Measurements from ENCODE around the gene SYCE3.

Gene SYCE3

GRCh38 chr22:50599816-50600455, 37.2 kb upstream of the SYCE3 start:
- no peaks in the 10 kb centered on the region for H3K79me2 ChIP-seq (ENCODE audit: insufficient read depth, low read length)
- H3K4me3 ChIP-seq (ENCODE audit: insufficient read depth, low read length, poor library complexity, severe bottlenecking): no peak overlapping the region
- H3K36me3 ChIP-seq (ENCODE audit: low read length): no peaks in the 10 kb centered on the region
- no peaks in the 10 kb centered on the region for H3F3A ChIP-seq (ENCODE audit: insufficient read depth)
- no peak overlapping the region for H3K27ac ChIP-seq (ENCODE audit: low read depth, low read length)
- no peaks in the 10 kb centered on the region for H3K27me3 ChIP-seq (ENCODE audit: low read length)
- TF ChIP-seq EZH2phosphoT487 (conservative IDR thresholded peaks at IDR 0.05; ENCODE audit: low read length) (no peak), CTCF (IDR thresholded peaks at IDR 0.05; ENCODE audit: insufficient read depth, low read length, poor library complexity, severe bottlenecking) (no peak)
- no peaks in the 10 kb centered on the region for H4K20me1 ChIP-seq (ENCODE audit: low read depth, low read length)
- no peak overlapping the region for H2AFZ ChIP-seq (ENCODE audit: low read depth, low read length, severe bottlenecking)
- H3K9ac ChIP-seq (ENCODE audit: low read length): no peak overlapping the region
- H3K9me3 ChIP-seq (ENCODE audit: insufficient read depth, low read length): no peaks in the 10 kb centered on the region
- H3K9me2 ChIP-seq (replicated peaks; ENCODE audit: insufficient read depth, low read length): no peaks in the 10 kb centered on the region
- no peak overlapping the region for H3K4me2 ChIP-seq (ENCODE audit: low read depth, low read length, poor library complexity, severe bottlenecking)

- no peak overlapping the region for H3K4me3 ChIP-seq (ENCODE audit: insufficient read depth, low read length, poor library complexity, severe bottlenecking)
- H3K27me3 ChIP-seq (ENCODE audit: low read length): no peaks in the 10 kb centered on the region
- no peak overlapping the region for H3K9ac ChIP-seq (ENCODE audit: low read length)
- no peak overlapping the region for H3K27ac ChIP-seq (ENCODE audit: low read depth, low read length)
- no peaks in the 10 kb centered on the region for H3K9me3 ChIP-seq (ENCODE audit: insufficient read depth, low read length)
- H3K4me2 ChIP-seq (ENCODE audit: low read depth, low read length, poor library complexity, severe bottlenecking): no peak overlapping the region
- no peaks in the 10 kb centered on the region for H4K20me1 ChIP-seq (ENCODE audit: low read depth, low read length)
- H3F3A ChIP-seq (ENCODE audit: insufficient read depth): no peaks in the 10 kb centered on the region
- no peaks in the 10 kb centered on the region for H3K9me2 ChIP-seq (replicated peaks; ENCODE audit: insufficient read depth, low read length)
- TF ChIP-seq CTCF (IDR thresholded peaks at IDR 0.05; ENCODE audit: insufficient read depth, low read length, poor library complexity, severe bottlenecking): no peak
- TF ChIP-seq EZH2phosphoT487 (conservative IDR thresholded peaks at IDR 0.05; ENCODE audit: low read length): no peak
- H3K79me2 ChIP-seq (ENCODE audit: insufficient read depth, low read length): no peaks in the 10 kb centered on the region
- H2AFZ ChIP-seq (ENCODE audit: low read depth, low read length, severe bottlenecking): no peak overlapping the region
- H3K36me3 ChIP-seq (ENCODE audit: low read length): no peaks in the 10 kb centered on the region
These were observed 34.4 kb upstream of the SYCE3 start for GRCh38 chr22:50597097-50597496.

GRCh38 chr22:50595189-50595588, 32.5 kb upstream of the SYCE3 start:
- Histone ChIP-seq H3K9me3 (ENCODE audit: insufficient read depth, low read length) (no peaks in the 10 kb centered on the region), H3K27me3 (ENCODE audit: low read length) (no peaks in the 10 kb centered on the region), H3K4me2 (ENCODE audit: low read depth, low read length, poor library complexity, severe bottlenecking) (no peak overlapping the region), H4K20me1 (ENCODE audit: low read depth, low read length) (no peaks in the 10 kb centered on the region), H3K36me3 (ENCODE audit: low read length) (no peaks in the 10 kb centered on the region), H3F3A (ENCODE audit: insufficient read depth) (no peaks in the 10 kb centered on the region), H3K79me2 (ENCODE audit: insufficient read depth, low read length) (no peaks in the 10 kb centered on the region), H3K9ac (ENCODE audit: low read length) (no peak overlapping the region), H3K27ac (ENCODE audit: low read depth, low read length) (no peak overlapping the region), H2AFZ (ENCODE audit: low read depth, low read length, severe bottlenecking) (no peak overlapping the region), H3K4me3 (ENCODE audit: insufficient read depth, low read length, poor library complexity, severe bottlenecking) (no peak overlapping the region), H3K9me2 (replicated peaks; ENCODE audit: insufficient read depth, low read length) (no peaks in the 10 kb centered on the region)
- TF ChIP-seq CTCF (IDR thresholded peaks at IDR 0.05; ENCODE audit: insufficient read depth, low read length, poor library complexity, severe bottlenecking) (no peak), EZH2phosphoT487 (conservative IDR thresholded peaks at IDR 0.05; ENCODE audit: low read length) (no peak)
